A673 (cell line): ENCODE measurements around the gene HOXC10. TPM values are rescaled to one million over a fixed set of nuclear protein-coding genes. Genes with fewer than 3 reads are reported as not detected.

Experiments used
- Bru-seq: library from RNA; stranded (reverse); fragments of 400-500 nt; gene quantifications from one replicate; lab custom pipeline; 2021; lab: Mats Ljungman, UMichigan
- BruChase-seq, 2 experiments: library from RNA; stranded (reverse); fragments of 400-500 nt; gene quantifications; one replicate each; lab custom pipeline; 2021; lab: Mats Ljungman, UMichigan
- BruUV-seq: library from RNA; stranded (reverse); fragments of 400-500 nt; replicated peaks from 2 replicates; lab custom pipeline; 2021; lab: Mats Ljungman, UMichigan
- CTCF ChIA-PET: fragments of 300-600 bp; sonication (Branson Sonifier 250); formaldehyde crosslinking; loops from one replicate; lab custom pipeline; 2022; ENCODE audit warnings: antibody characterized with exemption; lab: Charles Lee
- POLR2A ChIA-PET: fragments of 300-600 bp; sonication (Branson Sonifier 250); formaldehyde crosslinking; loops from one replicate; lab custom pipeline; 2022; ENCODE audit warnings: antibody characterized with exemption; ENCODE audit not compliant: low non-redundant PET; lab: Charles Lee
- DNase-seq: peaks from one replicate; pipeline ENCODE4 v3.0.0-alpha.2; 2015; ENCODE audit warnings: low spot score
- H3K27ac ChIP-seq: fragments of 200-600 bp; sonication (generic); 2 replicates; pipeline ENCODE4 v1.5.1; 2016; ENCODE audit warnings: mixed run types, low read depth, mild to moderate bottlenecking, mixed read lengths, antibody characterized with exemption, low read length; ENCODE audit not compliant: poor library complexity, severe bottlenecking
- H3K27me3 ChIP-seq: fragments of 200-600 bp; sonication (generic); replicated peaks from 2 replicates; pipeline ENCODE4 v1.6.1; 2017; ENCODE audit warnings: mixed run types, low read depth, mild to moderate bottlenecking, mixed read lengths, antibody characterized with exemption, low read length; ENCODE audit not compliant: insufficient read depth, poor library complexity
- H3K36me3 ChIP-seq: fragments of 200-600 bp; sonication (generic); 2 replicates; pipeline ENCODE4 v1.6.1; 2016; ENCODE audit warnings: mixed run types, mild to moderate bottlenecking, mixed read lengths, antibody characterized with exemption, low read length; ENCODE audit not compliant: insufficient read depth, poor library complexity, severe bottlenecking
- H3K4me1 ChIP-seq: fragments of 200-600 bp; sonication (generic); 2 replicates; pipeline ENCODE4 v1.6.1; 2017; ENCODE audit warnings: mixed run types, mild to moderate bottlenecking, mixed read lengths, antibody characterized with exemption, low read length; ENCODE audit not compliant: insufficient read depth, poor library complexity, severe bottlenecking
- H3K4me3 ChIP-seq: fragments of 200-600 bp; sonication (generic); 2 replicates; pipeline ENCODE4 v1.5.1; 2016; ENCODE audit warnings: low read depth, mixed run types, mild to moderate bottlenecking, mixed read lengths, low read length; ENCODE audit not compliant: poor library complexity, severe bottlenecking
- H3K9me3 ChIP-seq: fragments of 200-600 bp; sonication (generic); 2 replicates; pipeline ENCODE4 v1.6.1; 2016; ENCODE audit warnings: mixed run types, low read depth, mild to moderate bottlenecking, mixed read lengths, antibody characterized with exemption, low read length; ENCODE audit not compliant: poor library complexity, severe bottlenecking
- CTCF ChIP-seq: fragments of 300-800, 200-600 bp; sonication (generic); conservative IDR thresholded peaks from 2 replicates; pipeline ENCODE4 v1.5.1; 2017; ENCODE audit warnings: low read depth, mild to moderate bottlenecking, antibody characterized with exemption, low read length, moderate library complexity, mixed read lengths
- EZH2 ChIP-seq: fragments of 200-600 bp; sonication (generic); IDR thresholded peaks from 2 replicates; pipeline ENCODE4 v1.6.1; 2017; ENCODE audit warnings: borderline replicate concordance, low read depth, mild to moderate bottlenecking, mixed read lengths, antibody characterized with exemption, low read length; ENCODE audit not compliant: poor library complexity, severe bottlenecking
- intact Hi-C: fragments of 100-400 bp; cut with micrococcal nuclease; formaldehyde crosslinking; loops from one replicate; pipeline ENCODE4 v1.10.0; 2022; ENCODE audit not compliant: unreplicated experiment
- long read RNA-seq: library from polyadenylated mRNA; stranded (forward); transcript quantifications from one replicate; pipeline ENCODE4 v2.0.0, GENCODE V29; 2022
- total RNA-seq: library from RNA; stranded (reverse); gene quantifications from 2 replicates; pipeline ENCODE4 v1.2.3, GENCODE V29; 2021

Gene HOXC10
- 27.8 and 30.4 TPM in 2 replicates for total RNA-seq
- Bru-seq, nascent RNA, result percentile 73 among the genes with signal in this experiment
- BruChase-seq, experiment 1, labeled RNA remaining after a 2-hour chase, result percentile 94 among the genes with signal in this experiment
- BruChase-seq, experiment 2, labeled RNA remaining after a 6-hour chase, result percentile 96 among the genes with signal in this experiment
- long read RNA-seq, transcript HOXC10-203 (2 exons, 799 nt), result minor isoform, 9 of 47 reads
- long read RNA-seq, transcript HOXC10-201 (2 exons, 1,936 nt), result major isoform, 32 of 47 reads
- long read RNA-seq, partial matches to known transcripts, result 0 of 47 reads
- long read RNA-seq, other reads (novel, unspliced or antisense), result 2 of 47 reads

- BruUV-seq, result no TSS peak
- no peaks in the 10 kb centered on the region for H3K27me3 ChIP-seq
- H3K9me3 ChIP-seq, result no peaks in the 10 kb centered on the region
- ChIA-PET POLR2A (interaction anchor here (0.5 to 0.6 kb wide), 4 partner anchors 21 to 308 kb away, joined by 3 to 15 read pairs (median 4); no protein-coding TSS in a partner anchor), CTCF (interaction anchor here (0.5 to 3.4 kb wide), 28 partner anchors 9 to 395 kb away, joined by 3 to 32 read pairs (median 6); partner anchors contain the start of genes HOXC5, HOXC8, HOXC9 and SMUG1)
- TF ChIP-seq CTCF, result peak; percentile 80
- no peak for TF ChIP-seq EZH2
- peak within 1 kb of the TSS; percentile 81 for H3K27ac ChIP-seq
- intact Hi-C loops, result loop anchor here (1.0 to 10.0 kb wide), 5 partner anchors 218 to 390 kb away; no protein-coding TSS in a partner anchor
- H3K4me1 ChIP-seq, result peaks cover 43% of the 10 kb centered on the region
- H3K36me3 ChIP-seq, result no peaks in the 10 kb centered on the region
- DNase-seq, result peak; percentile 99
- H3K4me3 ChIP-seq, result peak within 1 kb of the TSS; percentile 72
Observed at GRCh38 chr12:53984901-53985691, at the start of gene HOXC10. TSS of gene HOXC10 (plus strand) at chr12:53985146. CDS start at chr12:53985260, 114 bp downstream.

DNA sequence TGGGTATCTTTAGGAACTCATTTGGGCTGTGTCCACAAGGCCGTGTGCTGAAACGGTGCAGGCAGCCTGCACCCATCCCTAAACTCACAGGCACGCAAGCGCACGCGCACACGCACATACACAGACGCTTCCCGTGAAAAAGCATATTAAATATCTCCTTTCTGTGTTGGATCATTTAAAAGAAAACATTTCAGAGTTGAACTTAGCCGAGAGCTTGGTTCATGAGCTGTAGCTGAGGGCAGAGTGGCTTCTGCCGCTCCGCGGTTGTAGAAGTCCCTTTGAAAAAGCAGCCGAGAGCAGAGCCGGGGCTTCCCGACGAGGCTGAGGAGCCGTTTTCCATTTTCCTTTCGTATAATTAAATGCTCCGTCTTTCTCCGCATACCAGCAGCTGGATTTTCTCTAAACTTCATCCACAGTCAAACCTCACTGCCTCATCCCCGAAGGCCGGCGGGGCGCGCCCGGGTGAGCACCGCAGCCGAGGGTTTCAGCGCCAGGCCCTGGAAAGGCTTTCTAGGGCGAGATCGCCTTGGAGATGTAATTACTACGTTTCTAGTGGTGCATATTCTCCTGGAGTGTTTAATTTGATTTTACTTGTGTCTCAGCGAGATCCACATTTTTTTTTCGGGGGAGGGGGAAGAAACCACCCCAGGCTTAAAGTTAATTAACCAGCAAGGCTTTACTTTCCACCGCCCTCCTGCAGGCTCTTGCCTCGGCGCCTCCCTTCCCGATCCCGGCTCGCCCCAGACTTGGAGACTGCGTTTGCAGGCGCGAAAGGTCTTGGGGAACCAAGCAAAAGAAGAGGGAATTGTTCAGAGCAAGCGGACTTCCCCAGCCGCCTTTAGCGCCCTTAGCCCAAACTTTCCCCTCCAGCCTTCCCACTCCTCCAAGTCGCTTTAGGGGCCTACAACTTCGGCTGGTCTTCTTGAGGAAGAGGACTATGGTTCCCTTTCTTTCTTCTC lies 49.3 kb upstream of the HOXC10 start:
- Histone ChIP-seq H3K4me3 (no peak overlapping the region), H3K9me3 (no peaks in the 10 kb centered on the region), H3K27ac (no peak overlapping the region), H3K27me3 (peaks cover 17% of the 10 kb centered on the region), H3K36me3 (no peaks in the 10 kb centered on the region), H3K4me1 (peaks cover 12% of the 10 kb centered on the region)
- ChIA-PET POLR2A (no interaction called here), CTCF (interaction anchor here (0.6 kb wide), 1 partner anchor 92 kb away, joined by 3 read pairs; no protein-coding TSS in a partner anchor)
- no peak for DNase-seq
- BruUV-seq, result no TSS peak
- no peak for TF ChIP-seq CTCF
- TF ChIP-seq EZH2, result no peak
- intact Hi-C loops, result loop anchor here (5.0 kb wide), 1 partner anchor 153 kb away; no protein-coding TSS in a partner anchor
